B cell (primary cell): ENCODE measurements around the gene TEAD3.

Source experiments
- EZH2 ChIP-seq: IDR thresholded peaks from 2 replicates; pipeline ENCODE4 v1.6.1; 2012; ENCODE audit warnings: borderline replicate concordance, low read depth, mild to moderate bottlenecking, moderate library complexity, low read length; ENCODE audit not compliant: insufficient read depth, poor library complexity, severe bottlenecking
- TF ChIP-seq, protein P1 (sequence below): fragments of 200-600 bp; IDR thresholded peaks from one replicate; pipeline ENCODE4 v1.8.0; 2022; ENCODE audit warnings: antibody characterized with exemption, mild to moderate bottlenecking

DNA sequence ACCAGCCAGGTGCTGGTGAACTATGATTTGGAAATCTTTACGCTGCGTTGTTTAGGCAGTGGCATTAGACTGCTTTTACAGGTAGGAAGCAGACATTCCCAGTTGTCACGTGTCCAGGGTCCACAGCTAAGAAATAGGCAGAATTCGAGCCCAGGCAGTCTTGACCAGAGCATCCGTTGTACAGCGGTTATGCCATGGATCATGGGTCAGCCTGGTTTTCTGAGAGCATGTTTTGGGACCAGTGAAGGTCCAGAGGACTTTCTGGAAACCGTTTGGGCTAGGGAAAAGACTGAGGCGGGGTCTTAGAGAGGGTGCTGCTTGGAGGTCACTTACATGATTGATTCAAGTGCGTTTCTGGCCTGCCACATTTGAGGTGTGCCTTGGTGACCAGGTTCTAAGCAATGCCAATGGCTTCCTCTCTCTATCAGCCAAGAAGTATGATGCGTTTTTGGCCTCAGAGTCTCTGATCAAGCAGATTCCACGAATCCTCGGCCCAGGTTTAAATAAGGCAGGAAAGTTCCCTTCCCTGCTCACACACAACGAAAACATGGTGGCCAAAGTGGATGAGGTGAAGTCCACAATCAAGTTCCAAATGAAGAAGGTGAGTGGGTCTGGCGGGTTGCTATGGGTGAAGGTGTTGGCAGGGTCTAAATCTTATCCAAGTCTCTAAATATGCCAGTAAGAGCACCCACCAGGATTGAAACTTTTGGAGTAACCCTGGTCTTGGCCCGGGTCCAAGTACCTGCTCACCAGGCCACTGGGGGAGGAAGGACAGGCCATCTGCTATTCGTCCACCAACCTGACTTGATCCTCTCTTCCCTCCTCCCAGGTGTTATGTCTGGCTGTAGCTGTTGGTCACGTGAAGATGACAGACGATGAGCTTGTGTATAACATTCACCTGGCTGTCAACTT, 26.9 kb downstream of the TEAD3 start:
- TF ChIP-seq, protein P1, sequence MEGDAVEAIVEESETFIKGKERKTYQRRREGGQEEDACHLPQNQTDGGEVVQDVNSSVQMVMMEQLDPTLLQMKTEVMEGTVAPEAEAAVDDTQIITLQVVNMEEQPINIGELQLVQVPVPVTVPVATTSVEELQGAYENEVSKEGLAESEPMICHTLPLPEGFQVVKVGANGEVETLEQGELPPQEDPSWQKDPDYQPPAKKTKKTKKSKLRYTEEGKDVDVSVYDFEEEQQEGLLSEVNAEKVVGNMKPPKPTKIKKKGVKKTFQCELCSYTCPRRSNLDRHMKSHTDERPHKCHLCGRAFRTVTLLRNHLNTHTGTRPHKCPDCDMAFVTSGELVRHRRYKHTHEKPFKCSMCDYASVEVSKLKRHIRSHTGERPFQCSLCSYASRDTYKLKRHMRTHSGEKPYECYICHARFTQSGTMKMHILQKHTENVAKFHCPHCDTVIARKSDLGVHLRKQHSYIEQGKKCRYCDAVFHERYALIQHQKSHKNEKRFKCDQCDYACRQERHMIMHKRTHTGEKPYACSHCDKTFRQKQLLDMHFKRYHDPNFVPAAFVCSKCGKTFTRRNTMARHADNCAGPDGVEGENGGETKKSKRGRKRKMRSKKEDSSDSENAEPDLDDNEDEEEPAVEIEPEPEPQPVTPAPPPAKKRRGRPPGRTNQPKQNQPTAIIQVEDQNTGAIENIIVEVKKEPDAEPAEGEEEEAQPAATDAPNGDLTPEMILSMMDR = no peak
- TF ChIP-seq EZH2 = no peak
